ENCODE measurements around the gene SSNA1.

DNA sequence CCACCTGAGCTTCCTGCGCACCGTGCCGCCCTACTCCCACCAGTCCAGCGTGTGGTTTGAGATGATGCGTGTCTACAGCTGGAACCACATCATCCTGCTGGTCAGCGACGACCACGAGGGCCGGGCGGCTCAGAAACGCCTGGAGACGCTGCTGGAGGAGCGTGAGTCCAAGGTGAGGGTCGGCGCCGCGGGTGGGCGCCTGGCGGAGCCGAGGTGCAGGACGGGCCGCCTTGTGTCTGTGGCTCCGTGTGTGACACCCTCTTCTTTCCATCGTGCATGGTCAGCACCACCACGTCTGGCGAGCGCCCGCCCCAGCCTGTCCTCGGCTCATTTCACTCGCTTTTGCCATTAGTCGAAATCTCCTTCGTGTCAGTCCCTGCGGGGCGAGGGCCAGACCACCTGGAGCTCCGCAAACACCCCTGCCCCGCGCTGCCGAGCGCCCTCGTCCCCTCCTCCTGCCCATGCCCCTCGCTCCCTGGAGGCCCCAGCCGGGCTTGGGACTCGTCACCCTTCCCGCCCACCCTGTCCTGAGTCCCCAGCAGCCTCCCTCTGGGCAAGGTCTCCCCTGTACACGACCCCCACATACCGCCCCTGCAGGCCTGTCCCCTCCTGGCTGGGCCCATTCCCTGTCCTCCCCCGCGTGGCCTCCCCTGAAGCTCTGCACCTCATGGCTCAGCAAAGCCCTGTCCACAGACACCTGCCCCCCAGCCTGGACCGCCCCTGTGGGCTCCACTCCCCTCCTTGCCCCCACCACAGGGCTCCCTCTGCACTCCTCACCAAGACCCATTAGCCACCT is 42.5 kb upstream of the SSNA1 start:
- TF ChIP-seq, protein P1, sequence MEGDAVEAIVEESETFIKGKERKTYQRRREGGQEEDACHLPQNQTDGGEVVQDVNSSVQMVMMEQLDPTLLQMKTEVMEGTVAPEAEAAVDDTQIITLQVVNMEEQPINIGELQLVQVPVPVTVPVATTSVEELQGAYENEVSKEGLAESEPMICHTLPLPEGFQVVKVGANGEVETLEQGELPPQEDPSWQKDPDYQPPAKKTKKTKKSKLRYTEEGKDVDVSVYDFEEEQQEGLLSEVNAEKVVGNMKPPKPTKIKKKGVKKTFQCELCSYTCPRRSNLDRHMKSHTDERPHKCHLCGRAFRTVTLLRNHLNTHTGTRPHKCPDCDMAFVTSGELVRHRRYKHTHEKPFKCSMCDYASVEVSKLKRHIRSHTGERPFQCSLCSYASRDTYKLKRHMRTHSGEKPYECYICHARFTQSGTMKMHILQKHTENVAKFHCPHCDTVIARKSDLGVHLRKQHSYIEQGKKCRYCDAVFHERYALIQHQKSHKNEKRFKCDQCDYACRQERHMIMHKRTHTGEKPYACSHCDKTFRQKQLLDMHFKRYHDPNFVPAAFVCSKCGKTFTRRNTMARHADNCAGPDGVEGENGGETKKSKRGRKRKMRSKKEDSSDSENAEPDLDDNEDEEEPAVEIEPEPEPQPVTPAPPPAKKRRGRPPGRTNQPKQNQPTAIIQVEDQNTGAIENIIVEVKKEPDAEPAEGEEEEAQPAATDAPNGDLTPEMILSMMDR (IDR thresholded peaks at IDR 0.05) = no peak
- TF ChIP-seq EP300 (IDR thresholded peaks at IDR 0.05) (no peak), POLR2A (IDR thresholded peaks at IDR 0.05) (no peak), POLR2AphosphoS5 (IDR thresholded peaks at IDR 0.05) (no peak)
